ENCODE data around the gene RGL1. TPM values are rescaled to one million over a fixed set of nuclear protein-coding genes. Genes with fewer than 3 reads are reported as not detected.

RGL1 gene
- total RNA-seq, 1 donor from 2014 or later = 15.0 TPM

DNA sequence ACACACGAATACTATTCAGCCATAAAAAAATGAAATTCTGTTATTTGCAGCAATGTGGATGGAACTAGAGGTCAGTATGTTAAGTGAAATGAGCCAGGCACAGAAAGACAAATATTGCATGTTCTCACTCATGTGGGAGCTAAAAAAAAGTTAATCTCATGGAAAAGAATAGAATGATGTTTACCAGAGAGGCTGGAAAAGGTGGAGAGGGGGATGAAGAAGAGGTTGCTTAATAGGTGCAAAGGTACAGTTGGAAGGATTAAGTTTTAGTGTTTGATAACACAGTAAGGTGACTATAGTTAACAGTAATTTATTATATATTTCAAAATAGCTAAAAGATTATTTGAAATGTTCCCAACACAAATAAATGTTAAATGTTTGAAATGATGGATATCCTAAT, 10.8 kb upstream of the RGL1 start:
- Histone ChIP-seq H3K27ac (no peak overlapping the region), H3K4me2 (no peak overlapping the region), H2AFZ (replicated peaks) (no peak overlapping the region), H3F3A (ENCODE audit: low read depth) (no peaks in the 10 kb centered on the region), H3K79me2 (ENCODE audit: low read depth) (no peaks in the 10 kb centered on the region), H4K20me1 (ENCODE audit: low read depth) (no peaks in the 10 kb centered on the region), H3K9ac (no peak overlapping the region), H3K4me1 (peaks cover 10% of the 10 kb centered on the region), H3K4me3 (no peak overlapping the region), H3K36me3 (no peaks in the 10 kb centered on the region), H3K27me3 (no peaks in the 10 kb centered on the region), H3K9me3 (ENCODE audit: low read depth) (no peaks in the 10 kb centered on the region)
- Mint-ChIP-seq H3K4me1 (no peaks in the 10 kb centered on the region), H3K36me3 (no peaks in the 10 kb centered on the region), H3K9me3 (peaks cover 7% of the 10 kb centered on the region), H3K4me3 (no peak overlapping the region), H3K27me3 (ENCODE audit: insufficient read depth, low read depth) (no peaks in the 10 kb centered on the region), H3K27ac (no peak overlapping the region)
- DNase-seq (ENCODE audit: low spot score) = no peak
- TF ChIP-seq EZH2phosphoT487 (IDR thresholded peaks at IDR 0.05) (no peak), EZH2 (IDR thresholded peaks at IDR 0.05) (no peak)
- TF ChIP-seq, protein P1, sequence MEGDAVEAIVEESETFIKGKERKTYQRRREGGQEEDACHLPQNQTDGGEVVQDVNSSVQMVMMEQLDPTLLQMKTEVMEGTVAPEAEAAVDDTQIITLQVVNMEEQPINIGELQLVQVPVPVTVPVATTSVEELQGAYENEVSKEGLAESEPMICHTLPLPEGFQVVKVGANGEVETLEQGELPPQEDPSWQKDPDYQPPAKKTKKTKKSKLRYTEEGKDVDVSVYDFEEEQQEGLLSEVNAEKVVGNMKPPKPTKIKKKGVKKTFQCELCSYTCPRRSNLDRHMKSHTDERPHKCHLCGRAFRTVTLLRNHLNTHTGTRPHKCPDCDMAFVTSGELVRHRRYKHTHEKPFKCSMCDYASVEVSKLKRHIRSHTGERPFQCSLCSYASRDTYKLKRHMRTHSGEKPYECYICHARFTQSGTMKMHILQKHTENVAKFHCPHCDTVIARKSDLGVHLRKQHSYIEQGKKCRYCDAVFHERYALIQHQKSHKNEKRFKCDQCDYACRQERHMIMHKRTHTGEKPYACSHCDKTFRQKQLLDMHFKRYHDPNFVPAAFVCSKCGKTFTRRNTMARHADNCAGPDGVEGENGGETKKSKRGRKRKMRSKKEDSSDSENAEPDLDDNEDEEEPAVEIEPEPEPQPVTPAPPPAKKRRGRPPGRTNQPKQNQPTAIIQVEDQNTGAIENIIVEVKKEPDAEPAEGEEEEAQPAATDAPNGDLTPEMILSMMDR (IDR thresholded peaks at IDR 0.05) = no peak

DNA sequence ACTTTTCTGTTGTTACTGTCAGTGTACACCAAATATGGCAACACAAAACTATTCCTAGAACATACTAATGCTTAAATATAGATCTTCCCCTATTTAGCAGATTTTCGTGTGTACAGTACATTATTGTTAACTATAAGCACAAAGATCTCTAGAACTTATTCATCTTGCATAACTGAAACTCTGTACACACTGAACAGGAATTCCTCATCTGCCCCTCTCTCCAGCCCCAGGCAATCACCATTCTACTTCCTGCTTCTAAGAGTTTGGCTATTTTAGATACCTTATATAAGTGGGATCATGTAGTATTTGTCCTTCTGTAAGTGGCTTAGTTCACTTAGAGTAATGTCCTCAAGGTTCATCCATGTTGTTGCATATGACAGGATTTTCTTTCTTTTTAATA, 4.5 kb upstream of the RGL1 start:
- peaks cover 4% of the 10 kb centered on the region for H3K9me3 ChIP-seq (ENCODE audit: low read depth)
- no peak overlapping the region for H3K4me3 ChIP-seq
- H3F3A ChIP-seq (ENCODE audit: low read depth) = peaks cover 24% of the 10 kb centered on the region
- H3K79me2 ChIP-seq (ENCODE audit: low read depth) = peaks cover 2% of the 10 kb centered on the region
- H2AFZ ChIP-seq (replicated peaks) = no peak overlapping the region
- H3K27me3 ChIP-seq = no peaks in the 10 kb centered on the region
- no peaks in the 10 kb centered on the region for H3K36me3 ChIP-seq
- no peak for DNase-seq (ENCODE audit: low spot score)
- H3K9ac ChIP-seq = no peak overlapping the region
- Mint-ChIP-seq H3K36me3 (peaks cover 6% of the 10 kb centered on the region), H3K4me1 (peaks cover 14% of the 10 kb centered on the region), H3K4me3 (no peak overlapping the region), H3K27ac (no peak overlapping the region), H3K27me3 (ENCODE audit: insufficient read depth, low read depth) (no peaks in the 10 kb centered on the region), H3K9me3 (peaks cover 16% of the 10 kb centered on the region)
- no peaks in the 10 kb centered on the region for H4K20me1 ChIP-seq (ENCODE audit: low read depth)
- TF ChIP-seq, protein P1 (IDR thresholded peaks at IDR 0.05) = no peak
- no peak for TF ChIP-seq EZH2 (IDR thresholded peaks at IDR 0.05)
- no peak for TF ChIP-seq EZH2phosphoT487 (IDR thresholded peaks at IDR 0.05)
- no peak overlapping the region for H3K27ac ChIP-seq
- H3K4me2 ChIP-seq = no peak overlapping the region
- H3K4me1 ChIP-seq = peaks cover 11% of the 10 kb centered on the region

DNA sequence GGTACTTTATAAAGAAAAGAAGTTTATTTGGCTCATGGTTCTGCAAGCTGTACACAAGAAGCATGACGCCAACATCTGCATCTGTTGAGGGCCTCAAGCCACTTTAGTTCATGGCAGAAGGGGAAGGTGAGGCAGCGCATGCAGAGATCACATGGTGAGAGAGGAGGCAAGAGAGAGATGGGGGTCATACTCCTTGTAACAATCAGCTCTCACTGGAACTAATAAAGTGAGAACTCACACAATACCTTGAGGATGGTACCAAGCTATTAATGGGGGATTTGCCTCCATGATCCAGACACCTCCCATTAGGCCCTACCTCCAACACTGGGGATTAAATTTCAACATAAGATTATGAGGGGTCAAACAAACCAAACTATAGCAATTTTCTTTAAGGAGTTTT, 3.3 kb upstream of the RGL1 start:
- no peaks in the 10 kb centered on the region for H4K20me1 ChIP-seq (ENCODE audit: low read depth)
- H2AFZ ChIP-seq (replicated peaks) = no peak overlapping the region
- H3K36me3 ChIP-seq = no peaks in the 10 kb centered on the region
- no peak overlapping the region for H3K4me3 ChIP-seq
- Mint-ChIP-seq H3K4me3 (no peak overlapping the region), H3K4me1 (peaks cover 22% of the 10 kb centered on the region), H3K9me3 (peaks cover 16% of the 10 kb centered on the region), H3K36me3 (peaks cover 6% of the 10 kb centered on the region), H3K27ac (no peak overlapping the region), H3K27me3 (ENCODE audit: insufficient read depth, low read depth) (no peaks in the 10 kb centered on the region)
- H3K27me3 ChIP-seq = no peaks in the 10 kb centered on the region
- peaks cover 29% of the 10 kb centered on the region for H3F3A ChIP-seq (ENCODE audit: low read depth)
- TF ChIP-seq, protein P1 (IDR thresholded peaks at IDR 0.05) = no peak
- TF ChIP-seq EZH2 (IDR thresholded peaks at IDR 0.05) (no peak), EZH2phosphoT487 (IDR thresholded peaks at IDR 0.05) (no peak)
- no peak overlapping the region for H3K27ac ChIP-seq
- DNase-seq (ENCODE audit: low spot score) = no peak
- H3K9ac ChIP-seq = no peak overlapping the region
- H3K79me2 ChIP-seq (ENCODE audit: low read depth) = peaks cover 14% of the 10 kb centered on the region
- peaks cover 4% of the 10 kb centered on the region for H3K9me3 ChIP-seq (ENCODE audit: low read depth)
- no peak overlapping the region for H3K4me2 ChIP-seq
- peaks cover 19% of the 10 kb centered on the region for H3K4me1 ChIP-seq
